Measurements from ENCODE around the gene MOG. TPM values are rescaled to one million over a fixed set of nuclear protein-coding genes. Genes with fewer than 3 reads are reported as not detected.

Gene MOG
- total RNA-seq, 4 donors from 2014 or later: not detected

DNA sequence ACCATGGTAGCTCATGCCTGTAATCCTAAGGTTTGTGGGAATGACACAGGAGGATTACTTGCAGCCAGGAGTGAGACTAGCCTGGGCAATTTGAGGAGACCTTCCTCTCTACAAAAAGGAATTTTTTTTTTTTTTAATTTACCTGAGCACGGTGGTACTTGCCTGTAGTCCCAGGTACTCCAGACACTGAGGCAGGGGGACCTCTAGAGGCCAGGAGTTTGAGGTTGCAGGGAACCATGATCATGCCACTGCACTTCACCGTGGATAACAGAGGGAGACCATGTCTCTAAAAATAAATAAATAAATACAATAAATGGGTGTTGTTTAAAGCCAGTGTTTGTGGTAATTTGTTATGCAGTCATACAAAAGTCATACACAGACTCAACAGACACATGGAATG is 64.0 kb downstream of the MOG start:
- no peak for DNase-seq (ENCODE audit: low spot score)
- TF ChIP-seq, protein P1, sequence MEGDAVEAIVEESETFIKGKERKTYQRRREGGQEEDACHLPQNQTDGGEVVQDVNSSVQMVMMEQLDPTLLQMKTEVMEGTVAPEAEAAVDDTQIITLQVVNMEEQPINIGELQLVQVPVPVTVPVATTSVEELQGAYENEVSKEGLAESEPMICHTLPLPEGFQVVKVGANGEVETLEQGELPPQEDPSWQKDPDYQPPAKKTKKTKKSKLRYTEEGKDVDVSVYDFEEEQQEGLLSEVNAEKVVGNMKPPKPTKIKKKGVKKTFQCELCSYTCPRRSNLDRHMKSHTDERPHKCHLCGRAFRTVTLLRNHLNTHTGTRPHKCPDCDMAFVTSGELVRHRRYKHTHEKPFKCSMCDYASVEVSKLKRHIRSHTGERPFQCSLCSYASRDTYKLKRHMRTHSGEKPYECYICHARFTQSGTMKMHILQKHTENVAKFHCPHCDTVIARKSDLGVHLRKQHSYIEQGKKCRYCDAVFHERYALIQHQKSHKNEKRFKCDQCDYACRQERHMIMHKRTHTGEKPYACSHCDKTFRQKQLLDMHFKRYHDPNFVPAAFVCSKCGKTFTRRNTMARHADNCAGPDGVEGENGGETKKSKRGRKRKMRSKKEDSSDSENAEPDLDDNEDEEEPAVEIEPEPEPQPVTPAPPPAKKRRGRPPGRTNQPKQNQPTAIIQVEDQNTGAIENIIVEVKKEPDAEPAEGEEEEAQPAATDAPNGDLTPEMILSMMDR (IDR thresholded peaks at IDR 0.05): no peak
- no peak for ATAC-seq (ENCODE audit: low FRiP score)

Small RNA genes within 50 kb of the gene (small RNA-seq; reads per million reads assigned to genes)
- not detected for gene SUMO2P1

Other genes starting within 250 kb of the MOG start
- gene OR12D1, start 242.2 kb upstream of the MOG start, total RNA-seq: not detected
- not detected for gene OR10C1, start 217.8 kb upstream of the MOG start, total RNA-seq
- not detected for gene OR11A1, start 200.0 kb upstream of the MOG start, total RNA-seq
- not detected for gene OR2H1, start 199.9 kb upstream of the MOG start, total RNA-seq
- gene MAS1L, start 169.1 kb upstream of the MOG start, total RNA-seq: not detected
- gene UBD, start 97.4 kb upstream of the MOG start, total RNA-seq: 1 to 10 TPM in 2 of 4 donors, not detected in 2; 1.1 to 4.9 TPM
- not detected for gene OR2H2, start 72.0 kb upstream of the MOG start, total RNA-seq
- gene GABBR1, start 23.9 kb upstream of the MOG start, total RNA-seq: 10 to 100 TPM; 18.5 to 41.8 (median 21.9) TPM
- gene ZFP57, start 24.1 kb downstream of the MOG start, total RNA-seq: 1 to 10 TPM in 2 of 4 donors, not detected in 2; 1.9 to 2.7 TPM
- 100 to 1,000 TPM in 1 of 4 donors, 10 to 100 TPM in 3; 44.0 to 211 (median 76.3) TPM for gene HLA-F, start 66.3 kb downstream of the MOG start, total RNA-seq
- not detected for gene HLA-G, start 170.7 kb downstream of the MOG start, total RNA-seq

All from omental fat pad (tissue), 4 donors.